ENCODE measurements around the gene B4GAT1.
"Not testable (repeated sequence)": the region's sequence is repeated elsewhere in the genome, so short reads cannot be mapped to it uniquely, and the experiment has no call there.

Gene B4GAT1

GRCh38 chr11:66321606-66322005 lies 25.8 kb downstream of the B4GAT1 start:
- TF ChIP-seq CTCF (conservative IDR thresholded peaks at IDR 0.05): no peak
- no peak overlapping the region for H3K27ac ChIP-seq

GRCh38 chr11:66320748-66321147 lies 26.7 kb downstream of the B4GAT1 start:
- not testable (repeated sequence) for H3K27ac ChIP-seq

GRCh38 chr11:66320289-66320688 lies 27.1 kb downstream of the B4GAT1 start:
- not testable (repeated sequence) for H3K27ac ChIP-seq

- H3K27ac ChIP-seq: no peak overlapping the region
- no peak for TF ChIP-seq CTCF (conservative IDR thresholded peaks at IDR 0.05)
Measured at GRCh38 chr11:66318600-66318970, 28.8 kb downstream of the B4GAT1 start.

DNA sequence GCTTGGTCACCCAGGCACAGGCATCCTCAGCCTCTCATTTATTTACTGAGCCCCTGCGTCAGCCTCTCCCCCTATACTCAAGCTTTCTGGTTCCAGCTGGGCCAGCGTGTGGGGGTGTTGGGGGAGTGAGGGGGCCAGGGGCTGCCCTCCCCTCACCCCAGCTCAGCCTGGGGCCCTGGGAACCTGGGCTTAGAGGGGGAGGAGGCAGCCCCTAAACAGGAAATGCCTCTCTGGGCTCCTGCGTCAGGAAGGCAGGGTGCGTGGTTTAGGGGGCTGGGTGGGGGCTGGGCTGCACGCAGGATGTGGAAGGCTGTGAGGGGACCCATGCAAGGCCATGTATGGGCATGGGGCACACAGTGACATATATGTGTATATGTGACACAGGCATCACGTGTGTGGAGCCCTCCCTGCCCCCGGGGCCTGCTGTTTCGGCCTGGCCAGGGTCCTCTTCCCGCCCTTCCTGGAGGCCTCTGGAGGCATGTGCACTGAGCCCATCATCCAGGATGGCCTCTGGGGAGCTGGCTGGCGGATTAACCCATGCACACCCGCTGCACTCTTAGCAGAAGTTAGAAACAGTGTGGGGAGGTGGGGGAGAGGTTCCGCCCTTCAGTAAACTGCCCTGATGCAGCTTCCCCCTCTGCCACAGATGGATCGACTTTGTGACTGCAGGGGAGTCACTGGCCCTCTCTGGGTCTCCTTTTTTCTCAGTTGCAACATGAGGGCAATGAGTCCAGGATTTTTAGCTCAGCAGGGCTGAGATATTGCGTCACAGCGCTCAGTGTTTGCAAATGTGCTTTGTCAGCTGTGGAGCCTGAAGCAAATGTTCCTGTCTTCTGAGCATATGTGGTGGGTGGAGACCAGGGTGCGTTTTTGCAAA lies 29.5 kb downstream of the B4GAT1 start:
- H3K27ac ChIP-seq: no peak overlapping the region
- TF ChIP-seq CTCF (conservative IDR thresholded peaks at IDR 0.05): no peak

DNA sequence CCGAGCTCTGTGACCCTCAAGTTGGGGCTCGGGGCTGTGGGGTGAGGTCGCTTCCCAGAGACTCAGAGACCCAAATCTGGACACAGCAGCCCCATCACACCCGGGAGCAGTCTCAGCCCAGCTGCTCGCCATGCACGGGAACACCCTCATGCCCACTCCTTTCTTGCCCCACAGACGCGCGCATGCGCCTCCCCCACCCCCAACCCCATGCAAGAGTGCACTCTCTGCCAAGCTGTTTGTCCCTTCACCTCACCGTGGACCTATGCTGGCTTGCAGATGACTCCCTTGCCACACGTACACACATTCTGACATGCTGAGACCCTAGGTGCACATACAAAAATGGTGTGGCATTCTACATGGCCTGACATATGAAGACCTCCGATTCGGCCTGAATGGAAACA lies 30.1 kb downstream of the B4GAT1 start:
- TF ChIP-seq CTCF (conservative IDR thresholded peaks at IDR 0.05): no peak
- no peak overlapping the region for H3K27ac ChIP-seq

- H3K27ac ChIP-seq: no peak within 1 kb of the TSS
- no peak for TF ChIP-seq CTCF (conservative IDR thresholded peaks at IDR 0.05)
Measured at GRCh38 chr11:66316849-66317251, 30.6 kb downstream of the B4GAT1 start, which contains the start of gene CD248. Gene CD248, minus strand, starts transcription at chr11:66317044. Its CDS starts 17 bp downstream, at chr11:66317027.

DNA sequence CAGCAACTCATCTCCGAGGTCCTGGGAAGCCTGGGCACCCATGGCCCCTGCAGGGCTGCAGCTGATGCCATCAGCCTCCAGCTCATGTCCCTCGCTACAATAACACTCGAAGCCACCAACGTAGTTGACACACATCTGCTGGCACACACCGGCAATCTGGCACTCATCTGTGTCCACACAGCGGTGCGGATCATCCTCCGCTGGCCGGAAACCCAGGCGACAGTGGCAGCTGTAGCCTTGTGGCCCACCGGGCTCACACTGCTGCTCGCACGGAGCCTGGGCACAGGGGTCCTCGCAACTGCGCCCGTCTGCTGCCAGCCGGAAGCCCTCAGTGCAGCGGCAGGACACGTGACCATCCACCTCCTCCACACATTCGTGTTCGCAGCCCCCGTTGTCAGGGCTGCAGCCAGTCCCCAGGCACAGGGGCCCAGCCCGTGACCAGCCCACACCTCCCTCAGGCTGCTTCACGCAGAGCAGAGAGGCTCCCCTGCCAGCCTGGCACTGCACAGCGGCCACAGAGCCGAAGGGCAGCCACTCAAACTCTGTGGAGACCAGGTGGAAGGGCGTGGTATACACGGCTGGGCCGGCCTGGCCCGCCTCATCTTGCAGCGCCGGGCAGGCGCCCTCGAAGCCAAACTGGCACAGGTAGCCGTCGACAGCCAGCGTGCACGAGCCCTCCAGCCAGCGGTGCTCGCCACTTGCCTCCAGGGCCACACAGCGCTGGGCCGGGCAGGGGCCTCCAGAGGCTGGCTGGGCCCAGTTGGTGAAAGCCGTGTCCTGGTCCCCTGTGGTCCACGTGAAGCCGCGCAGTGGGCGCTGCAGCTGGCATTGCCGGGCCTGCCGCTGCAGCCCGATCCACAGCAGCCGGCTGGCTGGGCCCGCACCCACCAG lies 31.3 kb downstream of the B4GAT1 start:
- no peak for TF ChIP-seq CTCF (conservative IDR thresholded peaks at IDR 0.05)
- no peak overlapping the region for H3K27ac ChIP-seq

All from VCaP (cell line).